Osteocyte (in vitro differentiated cells): ENCODE data around the gene DISC1. TPM values are rescaled to one million over a fixed set of nuclear protein-coding genes. Genes with fewer than 3 reads are reported as not detected.

ENCODE experiments used
- DNase-seq: peaks from one replicate; pipeline ENCODE4 v3.0.0; 2021; ENCODE audit warnings: mixed read lengths; ENCODE audit not compliant: unreplicated experiment; ENCODE audit errors: extremely low spot score
- H3K27ac Mint-ChIP-seq: one replicate; pipeline ENCODE4 v1.8.0; 2021; ENCODE audit warnings: mild to moderate bottlenecking, mixed read lengths; ENCODE audit not compliant: unreplicated experiment
- H3K27me3 Mint-ChIP-seq: one replicate; pipeline ENCODE4 v1.8.0; 2021; ENCODE audit warnings: mixed read lengths; ENCODE audit not compliant: unreplicated experiment
- H3K36me3 Mint-ChIP-seq: one replicate; pipeline ENCODE4 v1.8.0; 2021; ENCODE audit warnings: mixed read lengths; ENCODE audit not compliant: unreplicated experiment
- H3K4me1 Mint-ChIP-seq: one replicate; pipeline ENCODE4 v1.8.0; 2021; ENCODE audit warnings: mixed read lengths; ENCODE audit not compliant: unreplicated experiment
- H3K4me3 Mint-ChIP-seq: one replicate; pipeline ENCODE4 v1.8.0; 2021; ENCODE audit warnings: mild to moderate bottlenecking, moderate library complexity, mixed read lengths; ENCODE audit not compliant: unreplicated experiment
- H3K9me3 Mint-ChIP-seq: one replicate; pipeline ENCODE4 v1.8.0; 2021; ENCODE audit warnings: mixed read lengths; ENCODE audit not compliant: unreplicated experiment
- total RNA-seq: library from RNA; stranded (reverse); gene quantifications from 2 replicates; pipeline ENCODE4 v1.2.1, GENCODE V29; 2021
- TF ChIP-seq, protein P1 (sequence below): fragments of 200-600 bp; sonication (generic); IDR thresholded peaks from 2 replicates; pipeline ENCODE4 v1.5.0; 2021; ENCODE audit warnings: antibody characterized with exemption, mild to moderate bottlenecking, moderate library complexity

Gene DISC1
- total RNA-seq, 1 donor from 2014 or later: 15.6 TPM

DNA sequence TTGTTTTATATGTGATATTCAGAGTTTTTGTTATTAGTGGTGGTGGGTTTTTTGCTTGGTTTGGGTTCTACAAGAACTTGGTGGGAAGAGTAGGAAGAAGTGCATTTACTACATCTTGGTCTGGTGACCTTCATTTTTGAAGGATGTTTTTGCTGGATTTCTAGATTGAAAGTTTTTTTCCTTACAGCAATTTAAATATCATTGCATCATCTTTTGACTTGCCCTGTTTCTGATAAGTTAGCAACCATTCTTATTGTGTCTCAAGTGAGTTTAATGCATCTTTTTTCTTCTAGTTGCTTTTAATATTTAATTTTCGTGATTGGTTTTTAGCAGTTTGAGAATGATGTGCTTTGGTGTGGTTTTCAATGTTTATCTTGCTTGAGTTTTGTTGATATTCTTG, 447.7 kb downstream of the DISC1 start:
- TF ChIP-seq, protein P1, sequence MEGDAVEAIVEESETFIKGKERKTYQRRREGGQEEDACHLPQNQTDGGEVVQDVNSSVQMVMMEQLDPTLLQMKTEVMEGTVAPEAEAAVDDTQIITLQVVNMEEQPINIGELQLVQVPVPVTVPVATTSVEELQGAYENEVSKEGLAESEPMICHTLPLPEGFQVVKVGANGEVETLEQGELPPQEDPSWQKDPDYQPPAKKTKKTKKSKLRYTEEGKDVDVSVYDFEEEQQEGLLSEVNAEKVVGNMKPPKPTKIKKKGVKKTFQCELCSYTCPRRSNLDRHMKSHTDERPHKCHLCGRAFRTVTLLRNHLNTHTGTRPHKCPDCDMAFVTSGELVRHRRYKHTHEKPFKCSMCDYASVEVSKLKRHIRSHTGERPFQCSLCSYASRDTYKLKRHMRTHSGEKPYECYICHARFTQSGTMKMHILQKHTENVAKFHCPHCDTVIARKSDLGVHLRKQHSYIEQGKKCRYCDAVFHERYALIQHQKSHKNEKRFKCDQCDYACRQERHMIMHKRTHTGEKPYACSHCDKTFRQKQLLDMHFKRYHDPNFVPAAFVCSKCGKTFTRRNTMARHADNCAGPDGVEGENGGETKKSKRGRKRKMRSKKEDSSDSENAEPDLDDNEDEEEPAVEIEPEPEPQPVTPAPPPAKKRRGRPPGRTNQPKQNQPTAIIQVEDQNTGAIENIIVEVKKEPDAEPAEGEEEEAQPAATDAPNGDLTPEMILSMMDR: no peak
- H3K9me3 Mint-ChIP-seq: peaks cover 34% of the 10 kb centered on the region
- H3K36me3 Mint-ChIP-seq: peaks cover 11% of the 10 kb centered on the region
- DNase-seq: no peak
- no peak overlapping the region for H3K27ac Mint-ChIP-seq
- no peaks in the 10 kb centered on the region for H3K4me1 Mint-ChIP-seq
- no peak overlapping the region for H3K4me3 Mint-ChIP-seq
- no peaks in the 10 kb centered on the region for H3K27me3 Mint-ChIP-seq

DNA sequence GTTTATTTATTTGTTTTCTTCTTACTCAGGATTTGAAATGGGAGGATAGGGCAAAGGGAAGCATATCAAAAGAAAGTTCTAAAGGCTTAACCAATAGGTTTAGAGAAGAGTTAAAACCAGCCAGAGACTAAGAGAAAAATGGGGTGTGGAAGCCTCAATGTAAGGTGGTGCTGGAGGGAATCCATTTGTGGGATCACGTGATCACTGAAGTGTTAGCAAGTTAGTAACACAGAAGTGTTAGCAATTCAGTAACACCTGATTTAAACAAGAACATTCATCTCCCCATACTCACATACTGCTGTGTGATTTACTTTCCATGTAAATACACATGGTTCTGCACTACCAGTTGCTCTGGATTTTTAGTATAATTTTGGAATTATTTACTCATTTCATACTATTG, 451.2 kb downstream of the DISC1 start:
- Mint-ChIP-seq H3K27me3 (no peaks in the 10 kb centered on the region), H3K36me3 (peaks cover 8% of the 10 kb centered on the region), H3K4me1 (no peaks in the 10 kb centered on the region), H3K27ac (no peak overlapping the region), H3K4me3 (no peak overlapping the region), H3K9me3 (peaks cover 29% of the 10 kb centered on the region)
- TF ChIP-seq, protein P1: no peak
- no peak for DNase-seq

DNA sequence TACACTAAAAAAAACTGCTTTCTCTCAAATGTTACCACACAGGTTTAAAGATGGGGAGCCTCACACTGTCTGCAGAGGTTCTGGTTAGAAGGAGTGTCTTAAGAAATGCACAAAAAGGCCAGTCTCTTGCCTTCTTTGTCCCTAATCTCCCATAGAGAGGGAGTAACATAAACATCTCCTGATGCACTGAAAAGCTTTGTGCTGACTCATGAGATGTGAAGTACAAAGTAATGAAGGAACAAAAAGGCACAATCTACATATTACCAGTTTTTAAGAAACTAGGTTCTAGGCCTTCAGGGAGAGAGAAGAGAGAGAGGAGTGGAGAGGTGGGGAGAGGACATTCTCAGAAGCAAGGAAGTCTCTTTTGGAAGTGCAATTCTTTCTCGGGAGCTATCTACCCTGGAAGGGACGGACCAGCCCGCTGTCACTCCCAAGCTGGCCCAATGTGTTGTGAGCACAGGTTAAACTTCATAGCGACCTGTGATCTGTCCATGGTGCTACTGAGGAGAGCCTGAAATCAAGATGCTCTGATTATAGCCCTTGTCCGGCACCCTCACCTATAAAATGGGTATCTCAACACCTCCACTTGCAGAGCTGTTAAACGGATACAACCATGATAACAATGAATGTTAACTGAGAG, 458.1 kb downstream of the DISC1 start:
- TF ChIP-seq, protein P1: no peak

DNA sequence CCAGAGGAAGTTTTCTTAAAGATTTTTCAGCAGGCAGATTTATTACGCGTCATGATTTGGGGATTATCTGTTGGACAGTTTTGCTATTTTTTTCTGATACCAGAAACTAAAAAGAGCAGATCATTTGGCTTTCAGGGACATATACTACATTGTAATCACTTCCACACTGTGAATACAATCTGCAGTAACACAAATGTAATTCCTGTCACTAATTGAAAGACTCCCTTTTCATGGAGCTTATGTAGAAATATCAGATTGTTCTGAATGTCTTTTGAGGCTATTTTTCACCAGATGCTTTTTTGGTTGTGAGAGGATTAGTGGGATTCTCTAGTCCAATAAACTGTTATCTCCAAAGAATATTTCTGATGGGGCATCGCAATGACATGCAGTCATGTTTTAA, 464.2 kb downstream of the DISC1 start:
- H3K9me3 Mint-ChIP-seq: no peaks in the 10 kb centered on the region
- no peak overlapping the region for H3K27ac Mint-ChIP-seq
- H3K36me3 Mint-ChIP-seq: no peaks in the 10 kb centered on the region
- no peak overlapping the region for H3K4me3 Mint-ChIP-seq
- TF ChIP-seq, protein P1: no peak
- DNase-seq: no peak
- no peaks in the 10 kb centered on the region for H3K4me1 Mint-ChIP-seq
- no peaks in the 10 kb centered on the region for H3K27me3 Mint-ChIP-seq

More for the DNA sequence above, 458.1 kb downstream of the DISC1 start:
- Mint-ChIP-seq H3K36me3 (no peaks in the 10 kb centered on the region), H3K27me3 (no peaks in the 10 kb centered on the region), H3K27ac (no peak overlapping the region), H3K4me1 (no peaks in the 10 kb centered on the region), H3K9me3 (peaks cover 12% of the 10 kb centered on the region), H3K4me3 (no peak overlapping the region)
- DNase-seq: no peak

Other genes starting within 250 kb of the DISC1 start
- gene EGLN1, start 204.5 kb upstream of the DISC1 start, total RNA-seq: 27.5 and 30.3 TPM in 2 replicates
- gene TSNAX, start 98.1 kb upstream of the DISC1 start, total RNA-seq: 44.1 and 45.2 TPM in 2 replicates